ENCODE measurements around the gene BIRC6.

DNA sequence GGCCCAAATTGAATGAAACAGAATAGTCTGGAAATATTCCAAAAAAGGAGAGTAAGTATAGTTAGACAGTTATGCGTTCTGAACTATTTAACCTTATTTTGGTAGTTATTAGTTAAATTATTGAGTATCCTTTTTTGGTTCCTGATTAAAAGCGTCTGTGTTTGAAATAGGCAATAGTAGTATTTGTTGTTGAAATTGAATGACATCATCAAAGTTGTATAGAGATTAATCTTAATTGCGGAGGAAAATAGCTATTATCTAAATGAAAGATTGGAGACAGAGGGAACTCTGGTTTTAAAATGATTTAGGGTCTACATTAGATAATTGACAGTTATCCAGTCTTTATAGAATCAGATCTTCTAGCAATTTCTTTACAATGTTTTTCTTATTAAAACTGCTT lies 115.8 kb downstream of the BIRC6 start:
- TF ChIP-seq, protein P1, sequence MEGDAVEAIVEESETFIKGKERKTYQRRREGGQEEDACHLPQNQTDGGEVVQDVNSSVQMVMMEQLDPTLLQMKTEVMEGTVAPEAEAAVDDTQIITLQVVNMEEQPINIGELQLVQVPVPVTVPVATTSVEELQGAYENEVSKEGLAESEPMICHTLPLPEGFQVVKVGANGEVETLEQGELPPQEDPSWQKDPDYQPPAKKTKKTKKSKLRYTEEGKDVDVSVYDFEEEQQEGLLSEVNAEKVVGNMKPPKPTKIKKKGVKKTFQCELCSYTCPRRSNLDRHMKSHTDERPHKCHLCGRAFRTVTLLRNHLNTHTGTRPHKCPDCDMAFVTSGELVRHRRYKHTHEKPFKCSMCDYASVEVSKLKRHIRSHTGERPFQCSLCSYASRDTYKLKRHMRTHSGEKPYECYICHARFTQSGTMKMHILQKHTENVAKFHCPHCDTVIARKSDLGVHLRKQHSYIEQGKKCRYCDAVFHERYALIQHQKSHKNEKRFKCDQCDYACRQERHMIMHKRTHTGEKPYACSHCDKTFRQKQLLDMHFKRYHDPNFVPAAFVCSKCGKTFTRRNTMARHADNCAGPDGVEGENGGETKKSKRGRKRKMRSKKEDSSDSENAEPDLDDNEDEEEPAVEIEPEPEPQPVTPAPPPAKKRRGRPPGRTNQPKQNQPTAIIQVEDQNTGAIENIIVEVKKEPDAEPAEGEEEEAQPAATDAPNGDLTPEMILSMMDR (IDR thresholded peaks at IDR 0.05; ENCODE audit: low read length): no peak
- no peak for TF ChIP-seq EZH2 (IDR thresholded peaks at IDR 0.05; ENCODE audit: borderline replicate concordance, low read length)

All from OCI-LY1 (cell line).